ENCODE measurements around the gene RBM5.

DNA sequence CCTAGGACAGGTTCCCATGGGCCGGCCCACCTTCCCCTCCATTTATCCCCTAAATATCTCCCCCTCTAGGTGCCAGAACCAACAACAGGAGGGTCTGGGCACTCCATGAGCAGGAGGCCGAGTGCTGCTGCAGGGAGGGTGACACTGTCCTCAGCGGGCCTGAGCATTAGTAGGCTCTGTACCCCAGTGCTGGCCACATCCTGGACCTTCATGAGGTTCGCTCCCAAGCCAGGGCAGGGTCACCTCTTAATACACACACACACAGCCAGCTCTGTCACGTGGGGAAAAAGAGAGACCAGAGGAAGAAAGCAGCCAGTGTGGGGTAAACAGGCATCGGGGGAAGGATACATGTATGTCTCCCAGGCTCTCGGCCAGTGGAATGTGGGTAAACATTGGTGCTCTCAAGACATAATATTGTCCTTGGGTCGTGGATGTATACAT, 38.6 kb downstream of the RBM5 start:
- TF ChIP-seq, protein P1, sequence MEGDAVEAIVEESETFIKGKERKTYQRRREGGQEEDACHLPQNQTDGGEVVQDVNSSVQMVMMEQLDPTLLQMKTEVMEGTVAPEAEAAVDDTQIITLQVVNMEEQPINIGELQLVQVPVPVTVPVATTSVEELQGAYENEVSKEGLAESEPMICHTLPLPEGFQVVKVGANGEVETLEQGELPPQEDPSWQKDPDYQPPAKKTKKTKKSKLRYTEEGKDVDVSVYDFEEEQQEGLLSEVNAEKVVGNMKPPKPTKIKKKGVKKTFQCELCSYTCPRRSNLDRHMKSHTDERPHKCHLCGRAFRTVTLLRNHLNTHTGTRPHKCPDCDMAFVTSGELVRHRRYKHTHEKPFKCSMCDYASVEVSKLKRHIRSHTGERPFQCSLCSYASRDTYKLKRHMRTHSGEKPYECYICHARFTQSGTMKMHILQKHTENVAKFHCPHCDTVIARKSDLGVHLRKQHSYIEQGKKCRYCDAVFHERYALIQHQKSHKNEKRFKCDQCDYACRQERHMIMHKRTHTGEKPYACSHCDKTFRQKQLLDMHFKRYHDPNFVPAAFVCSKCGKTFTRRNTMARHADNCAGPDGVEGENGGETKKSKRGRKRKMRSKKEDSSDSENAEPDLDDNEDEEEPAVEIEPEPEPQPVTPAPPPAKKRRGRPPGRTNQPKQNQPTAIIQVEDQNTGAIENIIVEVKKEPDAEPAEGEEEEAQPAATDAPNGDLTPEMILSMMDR (IDR thresholded peaks at IDR 0.05; ENCODE audit: low read length): no peak
- no peak for TF ChIP-seq EZH2 (IDR thresholded peaks at IDR 0.05; ENCODE audit: borderline replicate concordance, low read length)

Measured in OCI-LY1 (cell line).